HG03280 (cell line): ENCODE data around the gene SH2D3C.

Experiments used
- ATAC-seq: cut with Tn5 transposase; IDR thresholded peaks from one replicate; pipeline ENCODE4 v1.9.1; 2021; ENCODE audit warnings: mild to moderate bottlenecking, moderate library complexity; ENCODE audit not compliant: unreplicated experiment

The SH2D3C gene

DNA sequence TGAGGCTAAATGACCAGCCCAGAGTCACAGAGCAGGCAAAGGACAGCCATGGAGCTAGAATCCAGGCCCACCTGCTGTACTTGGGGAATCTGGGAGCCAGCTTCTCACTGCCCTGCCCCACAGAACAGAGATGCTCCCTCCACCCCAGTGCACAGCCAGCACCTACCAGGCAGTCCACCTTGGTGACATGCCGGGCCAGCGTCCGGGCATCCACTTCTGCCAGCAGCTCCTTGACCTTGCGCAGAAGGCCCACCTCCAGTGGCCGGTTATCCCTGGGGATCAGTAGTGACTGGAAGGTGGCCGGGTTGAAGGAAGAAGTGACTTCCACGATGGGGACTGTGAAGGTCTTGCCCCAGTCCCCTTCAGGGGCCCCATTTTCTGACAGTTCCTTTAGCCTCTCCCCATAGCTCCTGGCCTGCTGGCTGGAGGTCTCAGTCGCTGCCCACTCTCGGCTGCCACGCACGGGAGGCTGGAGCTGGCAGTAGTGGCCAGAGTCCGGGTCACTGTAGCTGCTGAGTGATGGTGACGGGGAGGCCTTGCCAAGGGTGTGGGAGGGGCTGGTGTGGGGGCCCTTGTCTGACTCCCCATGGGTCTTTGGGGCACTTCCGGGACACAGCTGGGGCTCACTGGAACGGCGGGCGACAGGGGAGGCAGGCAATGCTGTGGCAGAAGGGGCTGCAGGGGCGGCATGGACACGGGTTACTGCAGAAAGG, 33.9 kb downstream of the SH2D3C start:
- no peak for ATAC-seq

DNA sequence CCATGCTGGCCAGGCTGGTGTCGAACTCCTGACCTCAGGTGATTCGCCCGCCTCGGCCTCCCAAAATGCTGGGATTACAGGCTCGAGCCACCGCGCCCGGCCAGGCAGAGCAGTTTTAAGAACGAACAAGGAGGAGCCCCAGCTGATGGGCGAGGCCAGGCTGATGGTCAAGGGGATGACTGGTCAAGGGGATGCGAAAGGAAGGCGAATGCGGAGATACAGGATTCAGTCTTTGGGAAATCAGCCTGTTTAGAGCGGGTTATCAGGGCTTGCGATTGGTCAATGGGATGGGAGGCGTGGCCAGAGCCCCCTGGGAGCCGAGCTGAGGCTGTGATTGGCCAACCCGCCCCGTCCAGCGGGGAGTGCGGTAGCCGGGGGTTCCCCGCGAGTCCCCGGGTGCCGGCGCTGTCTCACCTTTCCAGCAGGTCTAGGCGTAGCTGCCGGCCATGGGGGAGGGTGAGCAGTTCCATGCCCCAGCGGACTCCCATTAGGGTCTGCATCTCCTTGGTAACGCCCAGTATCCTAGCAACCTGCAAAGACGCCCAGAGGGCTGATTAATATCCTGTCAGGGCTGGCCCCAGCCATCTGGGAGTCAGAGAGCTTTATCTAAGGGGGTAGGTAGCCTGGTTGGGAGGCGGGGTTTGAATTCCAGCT, 35.9 kb downstream of the SH2D3C start:
- no peak for ATAC-seq

DNA sequence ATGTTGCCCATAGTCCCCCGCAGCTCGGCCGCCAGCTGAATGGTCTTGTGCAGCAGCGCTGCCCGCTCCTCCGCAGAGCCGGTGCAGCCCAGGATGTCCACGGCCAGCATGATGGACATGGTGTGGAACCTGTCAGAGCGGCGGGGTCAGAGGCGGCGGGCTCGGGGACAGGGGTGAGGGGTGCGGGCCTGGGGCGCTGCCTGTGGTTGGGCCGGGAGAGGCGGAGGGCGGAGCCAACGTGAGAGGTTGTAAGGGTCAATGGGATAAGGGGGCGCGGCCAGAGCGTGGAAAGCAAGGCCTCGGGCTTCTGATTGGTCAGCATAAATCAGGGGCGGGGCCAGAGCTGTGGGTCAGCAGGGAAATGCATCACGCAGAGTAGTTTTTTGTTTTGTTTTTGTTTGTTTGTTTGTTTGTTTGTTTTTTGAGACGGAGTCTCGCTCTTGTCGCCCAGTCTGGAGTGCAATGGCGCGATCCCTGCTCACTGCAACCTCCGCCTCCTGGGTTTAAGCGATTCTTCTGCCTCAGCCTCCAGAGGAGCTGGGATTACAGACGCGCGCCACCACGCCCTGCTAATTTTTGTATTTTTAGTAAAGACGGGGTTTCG, 36.5 kb downstream of the SH2D3C start:
- no peak for ATAC-seq

DNA sequence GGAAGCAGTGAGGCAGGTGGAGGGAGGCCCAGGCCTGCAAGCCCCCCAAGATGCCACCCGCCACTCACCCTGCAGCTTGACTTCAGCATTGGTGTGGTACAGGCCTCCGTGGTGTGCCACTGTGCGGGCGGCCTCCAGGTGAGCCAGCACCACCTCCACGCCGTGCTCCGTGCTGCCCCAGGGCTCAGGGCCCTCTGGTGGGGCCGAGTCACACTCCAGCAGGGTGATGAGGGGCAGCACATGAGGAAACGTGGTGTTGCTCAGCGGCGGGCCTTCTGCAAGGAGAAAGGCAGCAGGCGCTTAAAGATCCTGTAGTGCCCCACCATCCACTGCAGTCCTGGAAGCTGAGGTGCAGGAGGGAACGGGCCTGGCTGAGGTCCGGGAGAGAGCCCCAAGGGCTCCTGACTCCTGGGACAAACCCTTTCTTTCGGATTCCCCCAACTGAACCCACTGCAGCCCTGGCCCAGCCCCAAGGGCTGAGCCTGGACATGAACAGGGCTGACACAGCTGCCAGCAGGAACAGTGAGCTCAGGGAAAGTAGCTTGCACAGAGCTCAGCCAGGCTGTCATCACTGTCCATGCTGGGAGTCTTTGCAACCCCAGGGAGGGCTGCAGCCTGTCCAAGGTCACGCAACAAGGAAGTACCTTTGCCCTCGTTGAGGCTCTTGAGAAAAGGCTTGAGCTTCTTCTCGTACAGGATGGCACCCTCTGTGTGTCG, 38.7 kb downstream of the SH2D3C start:
- ATAC-seq = no peak

DNA sequence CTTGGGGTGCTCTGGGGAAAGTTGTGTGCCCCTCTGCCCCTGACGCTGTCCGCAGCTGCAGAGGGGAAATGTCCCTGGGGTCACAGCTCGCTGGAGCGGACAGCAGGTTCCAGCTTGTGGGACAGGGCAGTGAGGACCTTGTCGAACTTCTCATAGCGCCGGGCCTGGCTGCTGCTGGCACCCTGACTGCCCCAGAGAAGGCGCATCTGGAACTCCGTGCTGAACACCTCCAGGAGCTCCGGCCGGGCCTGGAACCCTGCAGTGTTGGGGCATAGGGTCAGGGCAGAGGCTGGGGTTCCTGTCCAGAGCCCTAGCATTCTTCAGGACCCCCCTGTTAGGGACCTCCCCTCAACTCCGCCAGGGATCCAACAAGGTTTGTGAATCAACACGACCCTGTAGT, 39.8 kb downstream of the SH2D3C start:
- ATAC-seq = no peak

DNA sequence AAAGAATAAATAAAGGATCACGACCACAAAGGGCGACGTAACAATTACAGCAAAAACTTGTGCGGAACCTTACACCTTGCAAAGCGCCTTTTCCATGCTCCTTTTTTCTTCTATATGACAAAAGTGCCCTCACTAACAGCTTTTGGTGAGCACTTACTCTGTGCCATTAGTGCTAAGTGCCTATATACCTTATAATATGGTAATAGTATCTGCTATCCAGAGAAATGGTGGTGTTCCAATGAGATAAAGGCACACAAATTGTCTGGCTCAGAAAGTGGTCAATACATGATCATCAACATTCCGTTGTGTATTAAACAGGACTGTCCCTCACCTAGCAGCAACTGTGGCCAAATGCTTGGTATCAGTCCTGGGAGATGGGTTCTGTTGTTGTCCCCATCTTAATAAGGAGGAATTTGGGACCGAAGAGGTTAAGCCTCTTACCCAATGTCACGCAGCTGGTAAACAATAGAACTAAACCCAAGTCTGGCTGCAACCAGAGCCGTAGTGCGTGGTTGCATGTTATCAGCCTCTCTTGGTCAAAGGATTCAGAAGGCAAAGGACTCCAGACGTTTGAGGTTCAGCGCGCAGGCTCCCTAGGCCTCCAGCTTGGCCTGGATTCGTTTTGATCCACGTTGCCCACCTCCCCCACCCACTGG, 42.8 kb downstream of the SH2D3C start:
- no peak for ATAC-seq

DNA sequence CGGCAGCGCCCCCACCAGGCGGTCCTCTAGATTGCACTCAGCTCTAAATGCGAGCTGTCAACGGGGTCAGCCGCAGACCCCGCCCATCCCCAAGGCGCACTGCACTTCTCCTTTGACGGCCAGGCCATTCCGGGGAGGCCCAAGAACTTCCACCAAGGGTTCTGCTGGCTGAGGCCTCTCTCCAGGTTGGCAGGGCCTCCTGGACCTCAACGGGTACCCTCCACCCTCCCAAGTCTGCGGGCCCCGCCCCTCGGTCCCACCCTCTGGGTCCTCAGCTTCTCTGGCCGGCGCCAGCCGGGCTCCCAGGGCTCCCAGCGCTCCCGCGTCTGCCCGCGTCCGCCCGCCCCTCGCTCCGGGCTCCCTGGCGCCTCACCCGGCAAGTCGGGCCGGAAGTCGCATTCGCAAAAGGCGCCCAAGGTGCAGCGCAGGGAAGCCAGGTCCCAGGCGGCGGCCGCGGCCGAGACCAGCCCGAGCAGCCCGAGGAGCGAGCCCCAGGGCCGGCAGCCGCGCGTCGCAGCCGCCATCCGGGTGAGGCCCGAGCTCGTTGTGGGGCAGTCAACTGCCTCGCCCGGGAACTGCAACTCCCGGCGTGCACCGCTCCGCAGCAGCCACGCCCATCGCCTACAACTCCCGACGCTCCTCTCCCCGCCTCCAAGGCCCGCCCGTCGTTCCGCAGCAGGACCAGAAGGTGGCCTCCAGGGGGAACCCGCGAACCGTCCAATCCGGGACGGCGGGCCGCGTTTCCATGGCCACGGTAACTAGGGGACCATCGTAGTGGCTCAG, 43.5 kb downstream of the SH2D3C start, which contains the start of gene TOR2A:
Gene TOR2A (minus strand): TSS at position 548 of the 783 bp plus-strand sequence. CDS start 24 bp downstream, at position 524.
- peak; percentile 89 for ATAC-seq

- ATAC-seq = no peak
Measured at GRCh38 chr9:127734247-127734746, 44.2 kb downstream of the SH2D3C start.

DNA sequence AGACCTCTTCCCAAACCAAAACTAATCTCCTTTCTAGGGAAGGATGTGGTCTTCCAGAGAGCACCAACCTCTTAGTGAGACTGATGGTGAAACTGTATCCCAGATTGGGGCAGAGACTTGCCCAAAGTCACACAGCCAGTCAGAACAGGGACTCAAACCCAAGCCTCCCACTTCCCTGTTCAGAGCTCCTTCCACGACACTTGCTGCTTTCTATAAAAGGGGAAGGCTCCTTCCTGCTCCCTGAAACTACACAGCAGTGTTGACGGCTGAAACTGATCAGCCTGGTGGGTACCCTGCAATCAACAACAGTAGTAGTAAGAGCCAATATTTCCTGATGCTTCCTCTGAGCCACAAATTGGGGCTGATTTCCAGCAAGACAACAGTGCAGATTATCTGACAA, 44.9 kb downstream of the SH2D3C start:
- ATAC-seq = no peak

- ATAC-seq = no peak
Measured at GRCh38 chr9:127732444-127732843, 46.0 kb downstream of the SH2D3C start.

DNA sequence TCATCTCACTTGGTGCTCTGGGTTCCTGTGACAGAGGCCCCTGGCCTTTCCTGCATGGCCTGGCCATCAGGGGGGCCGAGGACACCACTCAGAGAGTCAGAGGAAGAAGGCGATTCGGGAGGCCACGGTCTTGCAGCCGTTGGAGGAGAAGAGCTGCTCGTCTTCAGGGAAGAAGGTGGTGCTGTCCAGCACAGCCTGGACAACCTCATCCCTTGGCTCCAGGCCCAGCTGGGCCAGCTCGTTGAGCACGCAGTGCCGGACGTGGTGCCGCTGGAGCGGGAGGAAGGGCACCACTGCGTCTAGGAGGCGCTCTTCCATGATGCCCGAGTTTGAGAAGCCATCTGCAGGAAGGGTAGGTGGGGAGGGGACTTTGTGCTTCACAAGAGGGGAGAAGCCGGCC, 46.5 kb downstream of the SH2D3C start:
- ATAC-seq = no peak

- ATAC-seq = no peak
Measured at GRCh38 chr9:127730799-127731410, 47.6 kb downstream of the SH2D3C start.

DNA sequence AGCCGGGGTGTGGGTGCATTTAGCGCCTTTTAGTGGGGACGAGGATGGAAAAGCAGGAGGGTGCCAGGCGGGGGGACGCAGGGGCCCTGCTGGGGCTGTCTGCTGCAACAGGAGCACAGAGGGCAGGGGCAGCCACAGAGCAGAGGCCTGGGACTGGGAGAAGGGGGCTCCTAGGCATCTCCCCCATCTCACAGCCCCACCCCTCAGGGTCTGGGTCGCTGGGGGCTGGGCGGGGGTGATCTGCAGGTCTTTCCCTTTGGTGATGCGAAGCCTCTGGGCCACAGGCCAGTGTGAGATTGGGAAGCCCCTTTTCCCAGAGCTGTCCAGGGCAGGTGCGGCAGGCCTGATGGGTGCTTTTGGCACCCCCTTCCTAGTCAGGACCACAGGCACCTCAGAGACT, 48.2 kb downstream of the SH2D3C start:
- no peak for ATAC-seq

DNA sequence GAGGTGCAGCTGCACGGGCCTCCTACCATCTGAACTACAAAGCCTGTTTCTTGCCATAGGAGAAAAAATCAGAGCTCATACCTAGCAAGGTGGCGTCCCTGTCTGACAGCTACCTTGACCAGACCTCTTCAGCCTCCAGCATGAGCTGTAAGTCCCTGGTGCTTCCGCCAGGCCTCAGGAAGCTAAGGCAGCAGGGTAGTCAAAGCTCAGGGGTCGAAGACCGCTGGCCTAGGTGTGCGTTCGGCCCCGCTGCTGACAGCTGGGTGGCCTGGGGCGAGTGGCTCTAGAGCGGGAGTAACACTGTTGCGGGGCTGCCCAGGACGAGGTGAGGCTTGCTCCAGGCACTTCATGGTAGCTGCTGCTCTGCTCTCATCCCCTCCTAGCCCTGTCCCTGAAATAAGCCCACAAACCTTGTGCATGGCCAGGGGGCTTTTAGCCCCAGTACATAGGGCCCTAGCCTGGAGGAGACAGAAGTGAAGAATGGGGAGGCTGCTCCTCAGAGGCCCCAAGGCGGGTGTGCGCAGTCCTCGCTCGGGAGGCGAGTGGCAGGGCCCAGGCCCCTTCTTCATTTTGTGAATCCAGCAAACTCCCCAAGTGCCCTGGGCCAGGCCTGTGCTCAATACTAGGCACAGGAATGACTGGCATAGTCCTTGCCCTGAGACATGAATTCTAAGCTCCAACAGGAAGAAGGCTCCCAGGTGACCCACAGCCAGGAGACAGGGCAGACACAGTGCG, 48.8 kb downstream of the SH2D3C start:
- ATAC-seq = no peak

DNA sequence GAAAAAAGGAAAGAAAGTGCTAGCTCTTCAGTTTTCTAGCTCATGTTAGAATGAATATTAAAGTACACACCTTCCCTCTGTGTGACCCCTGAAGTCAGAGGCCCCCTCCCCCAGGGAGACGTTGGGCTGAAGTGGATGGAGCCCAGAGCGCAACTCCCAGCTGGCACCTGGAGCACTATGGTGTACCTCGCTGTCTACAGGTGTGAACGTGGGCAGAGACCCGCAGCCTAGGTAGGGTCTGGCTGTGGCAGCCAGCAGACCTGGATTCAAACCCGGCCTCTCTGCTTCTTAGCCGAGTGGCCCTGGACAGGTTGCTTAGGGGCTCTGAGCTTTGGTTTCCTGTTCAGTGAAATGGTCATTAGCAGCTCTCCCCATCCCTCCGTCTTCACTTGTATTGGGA, 49.7 kb downstream of the SH2D3C start:
- ATAC-seq = no peak

- no peak for ATAC-seq
Measured at GRCh38 chr9:127726871-127727270, 51.6 kb downstream of the SH2D3C start.

DNA sequence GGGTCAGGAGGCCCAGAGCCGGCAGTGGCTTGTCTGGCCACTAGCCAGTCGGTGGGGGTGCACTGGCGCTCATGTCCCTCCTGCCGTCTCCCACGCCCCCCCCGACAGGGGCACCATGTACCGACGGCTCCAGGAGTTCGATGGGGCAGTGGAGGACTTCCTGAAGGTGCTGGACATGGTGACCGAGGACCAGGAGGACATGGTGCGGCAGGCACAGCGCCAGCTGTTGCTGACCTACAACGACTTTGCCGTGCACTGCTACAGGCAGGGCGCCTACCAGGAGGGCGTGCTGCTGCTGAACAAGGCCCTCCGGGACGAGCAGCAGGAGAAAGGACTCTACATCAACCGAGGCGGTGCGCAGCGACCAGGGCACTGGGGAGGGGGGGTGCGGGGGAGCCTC, 54.5 kb downstream of the SH2D3C start:
- ATAC-seq = no peak

GRCh38 chr9:127723444-127723843, 55.0 kb downstream of the SH2D3C start:
- ATAC-seq = no peak

DNA sequence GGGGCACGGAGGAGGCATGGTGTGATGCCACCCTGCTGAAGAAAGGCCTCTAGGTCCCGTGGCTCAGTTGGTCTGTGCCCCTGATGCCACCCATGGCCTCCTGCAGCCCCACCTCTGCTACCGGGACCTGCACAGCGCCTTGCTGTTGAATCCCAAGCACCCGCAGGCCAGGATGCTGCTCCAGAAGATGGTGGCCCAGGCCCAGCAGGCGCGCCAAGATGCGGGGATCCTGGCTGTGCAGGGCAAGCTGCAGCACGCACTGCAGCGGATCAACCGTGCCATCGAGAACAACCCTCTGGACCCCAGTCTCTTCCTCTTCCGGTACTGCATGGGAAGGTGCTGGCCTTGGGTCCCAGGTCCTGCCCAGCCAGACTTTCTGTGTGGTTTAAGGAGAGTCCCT, 55.5 kb downstream of the SH2D3C start:
- no peak for ATAC-seq
